NCI-H226 (cell line): ENCODE data around the gene UPF2.
"Not testable (repeated sequence)": the region's sequence is repeated elsewhere in the genome, so short reads cannot be mapped to it uniquely, and the experiment has no call there.

Source experiments
- DNase-seq: peaks from one replicate; pipeline ENCODE4 v3.0.0-alpha.2; 2015

UPF2 gene

DNA sequence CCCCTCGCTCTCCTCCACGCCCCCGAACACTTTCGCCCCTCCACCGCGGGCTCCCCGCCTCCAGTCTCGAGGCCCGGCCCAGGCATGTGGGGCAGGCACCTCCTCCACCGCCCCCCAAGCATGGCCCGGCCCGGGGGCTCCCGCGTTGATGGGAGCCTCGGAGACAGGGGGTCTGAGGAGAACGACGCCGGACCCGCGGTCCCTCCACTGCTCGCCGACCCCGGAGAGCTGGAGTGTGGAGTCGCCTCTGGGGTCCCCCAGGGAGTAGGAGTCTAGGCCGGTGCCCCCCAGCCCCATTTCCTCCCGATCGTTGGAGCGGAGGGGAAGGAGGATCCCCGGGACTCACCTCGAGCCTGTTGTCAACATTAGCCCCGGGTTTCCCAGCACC lies 206 bp downstream of the UPF2 start:
- DNase-seq: peak; percentile 15

DNA sequence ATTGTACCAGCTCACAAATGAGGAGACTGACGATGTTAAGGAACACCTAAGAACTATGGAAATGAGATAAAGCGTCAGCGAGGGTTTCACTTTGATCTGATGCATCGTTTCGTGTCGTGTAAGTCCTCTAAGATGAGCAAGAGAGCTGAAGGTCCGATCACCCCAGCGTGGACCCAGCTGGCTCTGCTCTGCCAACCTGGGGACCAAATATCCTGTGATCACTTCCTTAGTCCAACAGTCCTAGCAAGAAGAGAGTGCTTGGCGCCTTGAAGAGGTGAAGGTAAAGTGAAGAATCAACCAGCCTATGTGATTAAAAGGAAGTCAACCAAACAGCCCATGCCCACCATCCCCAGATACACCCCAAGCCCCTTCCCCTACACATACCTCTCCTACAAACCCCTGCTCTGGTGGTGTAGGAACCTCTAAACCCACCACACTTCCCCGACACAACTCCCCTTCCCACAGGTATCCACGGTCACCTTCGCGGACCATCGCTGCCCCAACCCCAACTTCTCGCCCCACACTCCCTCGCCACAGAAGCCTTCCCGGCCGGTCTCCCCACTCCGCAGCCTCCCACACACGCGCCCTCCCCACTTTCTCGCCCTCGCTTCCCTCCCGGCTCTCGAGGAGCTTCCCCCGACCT lies 722 bp downstream of the UPF2 start:
- DNase-seq: no peak

DNA sequence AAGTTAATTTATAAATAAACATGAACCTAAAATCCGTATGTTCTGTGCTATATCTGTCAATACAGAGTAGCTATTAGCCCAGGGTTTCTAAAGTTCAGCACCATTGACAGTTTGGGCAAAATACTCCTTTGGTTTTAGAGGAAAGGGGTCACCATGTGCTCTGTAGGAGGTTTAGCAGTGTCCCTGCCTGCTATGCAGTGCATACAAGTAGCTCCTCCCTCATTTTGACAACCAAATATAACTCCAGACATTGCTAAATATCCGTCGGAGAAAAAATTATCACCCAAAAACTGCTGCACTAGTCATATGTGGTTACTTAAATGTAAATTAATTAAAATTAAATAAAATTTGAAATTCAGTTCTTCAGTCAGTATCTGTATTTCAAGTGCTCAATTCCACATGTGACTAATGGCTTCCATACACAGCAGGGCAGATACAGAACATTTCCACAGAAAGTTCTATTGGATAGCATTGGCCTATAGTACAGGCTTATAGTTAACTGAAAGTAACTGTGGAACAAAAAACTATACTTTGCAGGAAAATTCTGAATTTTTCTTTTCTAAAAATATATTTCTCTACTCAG lies 6.4 kb downstream of the UPF2 start:
- no peak for DNase-seq

DNA sequence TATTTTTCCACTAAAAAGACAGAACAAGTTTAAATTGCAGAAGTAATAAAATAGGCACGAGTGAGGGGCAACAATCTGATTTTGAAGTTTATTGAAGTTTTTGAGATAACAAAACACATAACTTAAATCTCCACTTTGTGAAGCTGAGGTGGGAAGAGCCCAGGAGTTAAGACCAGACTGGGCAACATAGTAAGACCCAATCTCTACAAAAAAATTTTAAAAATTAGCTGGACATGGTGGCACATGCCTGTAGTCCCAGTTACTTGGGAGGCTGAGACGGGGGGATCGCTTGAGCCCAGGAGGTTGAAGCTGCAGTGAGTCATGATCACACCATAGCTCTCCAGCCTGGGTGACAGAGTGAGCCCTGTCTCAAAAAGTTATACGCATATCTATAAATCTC lies 11.2 kb downstream of the UPF2 start:
- no peak for DNase-seq

DNA sequence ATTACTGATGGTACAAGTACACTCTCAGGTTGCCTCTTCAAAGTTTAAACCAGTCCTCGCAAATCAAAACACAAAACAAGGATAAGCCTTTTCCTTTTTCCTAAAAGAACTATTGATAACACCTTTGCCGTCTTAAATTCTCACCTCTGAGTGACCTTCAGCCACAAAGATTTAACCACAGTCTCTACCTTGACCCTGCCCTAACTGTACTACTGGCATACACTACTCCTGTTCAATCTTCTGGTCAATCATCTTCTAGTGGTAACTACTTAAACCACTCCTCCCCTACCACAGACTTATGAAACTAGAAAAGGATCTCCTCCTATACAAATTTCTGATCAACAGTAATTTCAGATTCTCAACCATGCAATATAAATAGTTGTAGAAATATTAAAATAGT lies 15.1 kb downstream of the UPF2 start:
- DNase-seq: no peak

DNA sequence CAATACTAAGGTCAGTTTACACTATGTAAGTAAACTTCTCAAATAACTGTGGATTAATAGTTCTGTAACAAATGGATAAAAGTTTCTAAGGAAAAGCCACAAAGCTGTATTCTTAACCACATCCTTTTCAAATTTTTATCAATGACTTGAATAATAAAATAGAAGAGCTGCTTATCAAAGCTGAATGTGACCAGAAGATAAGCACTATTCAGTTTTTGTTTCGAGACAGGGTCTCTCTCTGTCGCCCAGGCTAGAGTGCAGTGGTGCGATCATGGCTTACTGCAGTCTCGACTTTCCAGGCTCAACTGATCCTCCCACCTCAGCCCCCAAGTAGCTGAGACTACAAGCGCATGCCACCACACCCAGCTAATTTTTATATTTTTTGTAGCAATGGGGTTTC lies 17.0 kb downstream of the UPF2 start:
- DNase-seq: no peak

DNA sequence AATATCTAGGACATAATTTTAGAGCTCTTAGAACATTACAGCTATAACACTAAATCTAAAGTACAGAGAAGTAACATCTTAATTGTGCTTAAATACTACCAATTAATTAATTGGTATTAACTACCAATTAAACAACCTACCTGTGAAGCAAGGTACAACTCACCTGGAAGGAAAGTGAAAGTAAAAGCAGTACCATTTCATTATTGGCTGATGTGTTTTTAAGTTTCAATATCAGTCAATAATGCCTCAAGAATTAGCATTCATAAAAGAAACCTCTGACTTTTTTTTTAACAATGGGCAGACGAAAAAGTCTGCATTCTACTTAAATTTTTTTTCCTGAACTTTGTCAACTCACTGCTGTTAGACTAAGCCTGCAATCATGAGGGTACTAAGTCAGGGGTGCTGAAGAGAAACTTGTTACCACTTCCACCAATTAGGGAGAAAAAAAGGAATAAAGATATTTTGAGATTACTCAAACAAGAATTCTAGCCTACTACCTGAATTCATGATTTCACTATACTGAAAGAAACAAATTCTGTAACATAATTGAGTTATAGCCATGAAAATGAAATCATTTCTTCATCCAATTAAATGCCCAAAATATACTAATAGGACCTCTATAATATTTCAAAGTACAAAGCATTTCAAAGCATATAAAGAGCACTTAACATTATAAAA lies 19.9 kb downstream of the UPF2 start:
- no peak for DNase-seq

DNA sequence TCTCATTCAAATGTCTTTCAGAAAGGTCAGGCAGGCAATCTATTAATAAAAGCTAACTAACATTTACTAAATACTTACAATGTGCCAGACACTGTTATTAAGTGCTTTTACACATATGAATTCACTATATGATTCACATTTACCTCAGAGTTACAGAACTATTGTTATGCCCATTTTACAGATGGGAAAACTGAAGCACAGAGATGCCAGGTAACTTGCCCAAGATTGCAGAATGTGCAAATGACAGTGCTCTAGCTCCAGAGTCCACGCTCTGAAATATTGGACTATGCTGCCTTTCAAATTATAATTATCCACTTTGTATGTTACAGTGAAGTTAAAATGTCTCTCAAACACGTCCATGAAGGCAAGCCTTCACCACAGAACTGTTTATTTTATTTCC lies 22.0 kb downstream of the UPF2 start:
- DNase-seq: no peak

DNA sequence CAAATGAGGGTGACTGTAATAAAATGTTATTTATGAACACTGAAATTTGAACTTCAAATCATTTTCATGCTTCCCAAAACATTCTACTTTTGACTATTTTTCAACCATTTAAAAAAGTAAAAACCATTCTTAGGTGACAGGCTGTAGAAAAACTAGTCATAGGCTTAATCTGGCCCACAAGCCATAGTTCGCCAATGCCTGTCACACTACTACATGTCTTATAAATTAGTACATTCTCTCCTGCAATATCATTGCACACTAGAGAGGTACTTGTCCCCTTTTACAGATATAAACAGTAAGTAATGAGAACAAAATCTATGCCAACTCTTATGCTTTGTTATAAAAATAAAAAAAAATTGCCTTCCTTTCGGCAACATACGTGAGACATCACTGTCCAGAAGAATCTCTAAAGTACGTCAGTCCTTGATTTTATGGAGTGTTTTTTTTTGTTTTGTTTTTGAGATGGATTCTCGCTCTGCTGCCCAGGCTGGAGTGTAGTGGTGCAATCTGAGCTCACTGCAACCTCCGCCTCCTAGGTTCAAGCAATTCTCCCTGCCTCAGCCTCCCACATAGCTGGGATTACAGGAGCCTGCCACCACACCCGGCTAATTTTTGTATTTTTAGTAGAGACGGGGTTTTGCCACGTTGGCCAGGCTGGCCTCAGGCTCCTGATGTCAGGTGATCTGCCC lies 23.2 kb downstream of the UPF2 start:
- DNase-seq: no peak

DNA sequence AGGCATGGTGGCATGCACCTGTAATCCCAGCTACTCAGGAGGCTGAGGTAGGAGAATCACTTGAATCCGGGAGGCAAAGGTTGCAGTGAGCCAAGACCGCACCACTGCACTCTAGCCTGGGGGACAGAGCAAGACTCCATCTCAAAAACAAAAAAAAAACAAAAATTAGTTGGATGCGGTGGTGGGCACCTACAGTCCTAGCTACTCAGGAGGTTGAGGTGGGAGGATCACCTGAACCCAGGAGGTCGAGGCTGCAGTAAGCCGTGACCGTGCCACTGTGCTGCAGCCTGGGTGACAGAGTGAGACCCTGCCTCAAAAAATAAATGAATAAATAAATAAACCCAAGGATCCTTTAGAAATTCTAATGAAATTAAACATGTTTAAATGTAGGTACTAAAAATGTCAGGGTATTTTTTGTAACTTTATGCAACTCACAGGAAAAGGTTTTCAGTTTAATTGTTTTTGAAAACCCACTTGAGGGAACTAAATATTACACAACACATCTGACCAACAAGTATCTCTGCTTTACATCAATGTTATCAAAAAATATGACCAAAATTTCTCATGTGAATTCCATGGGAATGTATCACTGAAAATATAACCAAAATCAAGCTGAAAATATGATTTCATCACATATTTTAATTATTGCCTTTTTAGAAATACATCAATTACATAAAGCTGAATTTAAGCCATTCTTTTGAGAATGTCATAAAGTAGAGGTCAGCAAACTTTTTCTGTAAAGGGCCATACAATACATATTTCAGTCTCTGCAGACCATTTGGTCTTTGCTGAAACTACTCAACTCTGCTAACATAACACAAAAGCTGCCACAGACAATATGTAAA lies 23.9 kb downstream of the UPF2 start:
- no peak for DNase-seq

DNA sequence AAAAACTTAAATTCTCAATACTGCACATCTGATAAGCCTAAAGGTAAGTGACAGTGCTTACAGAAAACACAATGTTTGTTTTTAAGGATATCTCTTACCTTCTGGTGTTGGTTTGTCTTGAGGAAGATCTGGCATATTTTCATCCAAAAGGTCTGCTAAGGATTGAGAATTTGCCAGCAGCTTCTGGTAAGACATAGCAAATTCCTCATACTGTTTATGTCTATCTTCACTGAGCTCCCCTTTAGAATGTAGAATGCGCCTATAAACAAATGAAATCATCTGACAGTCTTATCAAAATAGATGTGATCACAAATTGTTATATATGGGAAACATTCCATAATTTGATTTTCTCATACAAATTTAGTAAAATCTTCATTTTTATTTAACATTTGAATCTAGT lies 28.7 kb downstream of the UPF2 start:
- DNase-seq: no peak

DNA sequence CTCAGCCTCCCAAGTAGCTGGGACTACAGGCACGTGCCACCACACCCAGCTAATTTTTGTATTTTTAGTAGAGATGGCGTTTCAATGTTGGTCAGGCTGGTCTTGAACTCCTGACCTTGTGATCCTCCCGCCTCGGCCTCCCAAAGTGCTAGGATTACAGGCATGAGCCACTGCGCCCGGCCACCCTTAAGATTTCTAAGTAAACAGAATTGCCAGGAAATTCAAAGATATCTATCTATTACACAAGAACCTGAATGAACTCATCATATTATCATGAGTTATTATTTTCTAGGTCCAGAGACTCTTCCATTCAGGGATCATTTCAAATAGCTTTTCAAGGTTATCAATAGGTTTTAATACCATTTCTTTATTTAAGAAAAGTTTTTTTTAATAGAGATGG lies 29.2 kb downstream of the UPF2 start:
- not testable (repeated sequence) for DNase-seq

DNA sequence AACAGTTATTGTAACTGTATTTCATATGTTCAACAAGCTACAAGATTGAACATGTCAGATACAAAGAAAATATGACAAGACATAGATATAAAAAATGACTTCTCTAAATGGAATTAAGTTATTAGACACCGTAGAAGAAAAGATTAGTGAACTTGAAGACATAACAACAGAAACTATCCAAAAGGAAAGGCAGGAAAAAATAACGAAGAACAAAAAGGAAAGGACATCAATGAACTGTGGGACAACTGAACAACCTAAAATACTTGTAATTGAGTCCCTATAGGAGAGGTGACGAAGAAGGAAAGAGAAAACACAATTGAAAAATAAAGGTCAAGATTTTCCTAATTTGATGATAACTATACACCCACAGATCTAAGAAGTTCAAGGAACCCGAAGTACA lies 32.3 kb downstream of the UPF2 start:
- no peak for DNase-seq

DNA sequence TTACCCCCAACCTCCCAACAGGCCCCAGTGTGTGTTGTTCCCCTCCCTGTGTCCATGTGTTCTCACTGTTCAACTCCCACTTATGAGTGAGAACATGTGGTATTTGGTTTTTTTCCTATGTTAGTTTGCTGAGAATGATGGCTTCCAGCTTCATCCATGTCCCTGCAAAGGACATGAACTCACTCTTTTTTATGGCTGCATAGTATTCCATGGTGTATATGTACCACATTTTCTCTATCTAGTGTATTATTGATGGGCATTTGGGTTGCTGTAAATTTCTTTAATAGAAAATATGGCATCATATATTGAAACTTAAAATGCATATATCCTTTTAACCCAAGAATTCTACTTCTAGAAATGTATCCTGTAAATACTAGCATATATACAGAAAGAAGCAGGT lies 33.8 kb downstream of the UPF2 start:
- not testable (repeated sequence) for DNase-seq

DNA sequence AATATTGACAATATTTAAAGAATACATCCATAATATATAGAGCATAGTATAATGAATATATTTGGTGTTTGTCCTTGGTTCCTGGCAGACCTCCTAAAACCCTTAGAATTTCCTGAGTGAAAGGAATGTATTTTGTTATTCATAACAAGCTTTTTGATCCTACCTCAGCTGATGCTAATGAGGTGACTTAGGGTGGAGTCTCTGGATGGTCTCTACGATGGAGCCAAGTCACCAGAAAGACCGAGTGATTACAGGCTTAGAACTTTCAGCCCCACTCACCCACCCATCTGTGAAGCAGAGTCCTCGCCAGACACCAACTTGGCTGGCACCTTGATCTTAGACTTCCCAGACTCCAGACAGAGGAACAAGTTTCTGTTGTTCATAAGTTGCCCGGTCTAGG lies 35.9 kb downstream of the UPF2 start:
- DNase-seq: no peak

DNA sequence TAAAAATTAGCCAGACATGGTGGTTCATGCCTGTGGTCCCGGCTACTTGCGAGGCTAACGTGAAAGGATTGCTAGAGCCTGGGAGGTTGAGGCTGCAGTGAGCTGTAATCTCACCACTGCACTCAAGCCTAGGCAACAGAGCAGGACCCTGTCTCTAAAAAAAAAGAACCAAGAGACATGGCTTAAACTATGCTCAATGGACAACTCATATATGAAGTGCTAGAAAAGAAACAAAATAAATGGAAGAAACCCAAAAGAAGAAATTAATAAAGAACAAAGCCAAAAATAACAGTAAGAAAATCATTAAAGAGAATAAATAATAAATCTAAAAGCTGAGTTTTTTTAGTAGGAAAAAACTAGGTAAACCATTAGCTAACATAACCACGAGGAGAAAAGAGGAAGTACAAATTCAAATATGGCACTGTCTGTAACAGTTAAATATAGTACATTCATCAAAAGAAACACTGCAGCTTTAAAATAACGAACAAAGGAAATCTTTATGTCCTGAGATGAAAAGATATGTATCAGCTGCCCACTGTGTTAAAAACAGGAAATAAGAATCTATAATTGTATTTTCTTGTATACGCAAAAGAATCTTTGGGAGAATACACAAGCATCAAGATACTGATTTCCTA lies 48.7 kb downstream of the UPF2 start:
- DNase-seq: no peak

DNA sequence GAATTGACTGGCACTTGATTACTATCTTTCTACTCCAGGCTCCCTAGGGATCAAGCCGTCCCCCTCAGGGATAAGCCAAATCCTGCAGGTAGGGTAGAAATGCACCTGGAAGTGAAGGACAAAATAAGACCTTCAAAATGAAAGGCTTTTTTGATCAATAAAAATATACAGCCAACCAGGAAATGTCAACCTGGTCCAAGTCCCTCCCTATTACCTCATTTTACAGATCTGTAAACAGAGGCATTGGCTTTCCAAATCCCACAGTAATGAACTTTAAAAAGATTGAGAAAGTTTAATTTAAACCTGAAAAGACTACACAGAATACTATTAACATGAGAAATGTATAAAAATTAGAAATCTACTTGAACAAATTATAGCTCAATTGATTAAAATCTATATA lies 53.7 kb downstream of the UPF2 start:
- DNase-seq: no peak

DNA sequence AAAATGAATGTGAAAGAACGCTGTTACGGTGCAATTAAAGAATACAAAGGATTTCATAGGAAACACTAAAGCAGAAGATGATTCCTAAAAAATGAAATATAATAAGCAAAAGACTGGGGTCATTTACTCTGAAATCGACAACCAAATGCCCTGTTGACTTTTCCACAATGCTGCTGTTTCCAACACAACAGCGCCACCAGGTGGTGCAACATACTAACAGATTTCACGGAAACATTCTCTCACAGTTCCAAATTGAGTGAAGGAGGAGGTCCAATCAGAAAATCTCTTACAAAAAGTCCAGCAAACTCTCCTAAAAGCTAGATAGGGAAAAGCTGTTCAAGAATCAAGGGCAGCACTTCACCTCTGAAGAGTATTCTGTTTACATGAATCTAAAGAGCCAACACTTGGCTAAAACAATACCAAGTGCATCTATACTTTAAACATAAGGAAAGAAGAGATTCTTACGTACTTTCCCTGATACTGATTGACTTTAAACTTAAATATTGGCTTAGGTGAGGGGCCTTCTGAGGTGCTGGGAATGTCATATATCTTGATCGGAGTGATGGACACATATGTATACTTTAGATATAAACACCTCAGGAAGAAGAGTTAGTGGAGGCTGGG lies 55.9 kb downstream of the UPF2 start:
- peak; percentile 44 for DNase-seq

DNA sequence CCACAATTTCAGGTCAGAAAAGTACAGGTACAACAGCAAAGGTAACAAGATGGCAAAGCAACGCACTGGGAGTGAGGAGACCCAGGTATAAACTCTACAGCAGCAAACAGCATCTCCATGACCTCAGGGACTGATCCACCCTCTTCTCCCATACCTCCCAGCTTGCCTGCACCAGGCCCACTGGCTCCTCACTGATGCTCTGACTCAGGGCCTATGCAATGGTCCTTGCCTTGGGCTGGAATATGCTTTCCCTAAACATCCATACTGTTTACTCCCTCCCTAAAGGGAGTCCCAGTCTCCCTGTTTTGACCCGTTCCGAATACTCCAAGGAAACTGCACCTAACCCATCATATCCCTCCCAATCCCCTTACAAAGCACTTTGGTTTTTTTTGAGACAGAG lies 60.4 kb downstream of the UPF2 start:
- DNase-seq: no peak

DNA sequence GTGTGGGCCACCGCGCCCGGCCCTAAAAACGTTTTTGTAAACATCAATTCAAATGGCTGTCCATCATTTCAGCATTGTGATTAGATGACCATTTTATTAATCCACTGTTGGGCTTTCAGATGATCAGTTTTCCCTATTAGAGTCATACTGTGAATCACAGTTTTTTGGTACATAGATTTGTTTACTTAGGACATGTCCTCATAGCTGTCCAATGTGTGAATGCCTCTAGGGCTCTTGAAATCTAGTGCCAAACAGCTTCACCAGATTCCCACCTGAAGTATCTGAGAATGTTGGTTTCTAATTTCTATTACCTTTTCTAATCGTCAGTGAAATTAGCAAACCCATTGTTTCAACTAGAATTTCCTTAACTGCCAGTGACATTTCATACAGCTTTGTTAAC lies 66.8 kb downstream of the UPF2 start:
- DNase-seq: no peak

DNA sequence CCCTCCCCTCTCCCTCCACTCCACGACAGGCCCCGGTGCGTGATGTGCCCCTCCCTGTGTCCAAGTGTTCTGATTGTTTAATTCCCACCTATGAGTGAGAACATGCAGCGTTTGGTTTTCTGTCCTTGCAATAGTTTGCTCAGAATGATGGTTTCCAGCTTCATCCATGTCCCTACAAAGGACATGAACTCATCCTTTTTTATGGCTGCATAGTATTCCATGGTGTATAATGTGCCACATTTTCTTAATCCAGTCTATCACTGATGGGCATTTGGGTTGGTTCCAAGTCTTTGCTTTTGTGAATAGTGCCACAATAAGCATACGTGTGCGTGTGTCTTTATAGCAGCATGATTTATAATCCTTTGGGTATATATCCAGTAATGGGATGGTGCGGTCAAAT lies 70.1 kb downstream of the UPF2 start:
- not testable (repeated sequence) for DNase-seq

DNA sequence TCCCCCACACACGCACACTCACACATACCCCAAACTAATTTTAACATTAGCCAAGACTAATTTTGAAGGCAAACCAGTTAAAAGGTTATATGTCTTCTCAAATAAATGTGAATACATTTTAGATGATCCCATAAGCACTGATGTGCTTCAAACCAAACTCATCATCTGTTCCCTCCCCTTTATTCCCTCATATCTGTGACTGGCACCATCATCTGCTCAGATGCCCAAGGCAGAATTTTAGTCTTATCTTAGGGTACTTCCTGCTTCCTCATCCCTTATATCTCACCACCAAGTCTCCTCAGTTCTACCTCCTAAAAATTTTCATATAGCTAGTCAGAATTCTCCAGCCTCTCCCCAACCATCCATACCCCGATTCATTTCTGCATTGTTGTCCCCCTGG lies 80.4 kb downstream of the UPF2 start:
- peak; percentile 80 for DNase-seq
